Caco-2 (cell line): ENCODE data around the gene GRID1. TPM values are rescaled to one million over a fixed set of nuclear protein-coding genes. Genes with fewer than 3 reads are reported as not detected.

Source experiments
- BruUV-seq: library from RNA; stranded (reverse); fragments of 400-500 nt; replicated peaks from 2 replicates; lab custom pipeline; 2021; lab: Mats Ljungman, UMichigan
- CTCF ChIA-PET: fragments of 300-600 bp; sonication (Branson Sonifier 250); formaldehyde crosslinking; loops from one replicate; lab custom pipeline; 2022; ENCODE audit warnings: antibody characterized with exemption; lab: Charles Lee
- POLR2A ChIA-PET: fragments of 300-600 bp; sonication (Branson Sonifier 250); formaldehyde crosslinking; loops from one replicate; lab custom pipeline; 2022; ENCODE audit warnings: antibody characterized with exemption; lab: Charles Lee
- DNase-seq, 2 experiments: peaks; one replicate each; pipeline versions ENCODE4 v3.0.0 to v3.0.0-alpha.2; 2020 to 2022
- H3K27me3 ChIP-seq: replicated peaks from 2 replicates; pipeline ENCODE4 v1.6.0; 2011; ENCODE audit warnings: low read length; ENCODE audit not compliant: control insufficient read depth, insufficient read depth
- H3K36me3 ChIP-seq: 2 replicates; pipeline ENCODE4 v1.5.1; 2011; ENCODE audit warnings: low read length; ENCODE audit not compliant: control insufficient read depth, insufficient read depth
- H3K4me1 ChIP-seq: fragments of 250-450 bp; sonication (Bioruptor Pico); 2 replicates; pipeline ENCODE4 v1.5.1; 2020; ENCODE audit warnings: mild to moderate bottlenecking
- H3K4me3 ChIP-seq: 2 replicates; pipeline ENCODE4 v1.5.1; 2011; ENCODE audit warnings: low read depth, mild to moderate bottlenecking, control low read depth, low read length
- H3K9me3 ChIP-seq: fragments of 250-450 bp; sonication (Bioruptor Pico); 2 replicates; pipeline ENCODE4 v1.5.1; 2020; ENCODE audit warnings: mild to moderate bottlenecking, moderate library complexity
- H3K27ac Mint-ChIP-seq: one replicate; pipeline ENCODE4 v1.8.0; 2022; ENCODE audit warnings: mixed read lengths; ENCODE audit not compliant: unreplicated experiment
- H3K27me3 Mint-ChIP-seq: one replicate; pipeline ENCODE4 v1.8.0; 2022; ENCODE audit warnings: mixed read lengths; ENCODE audit not compliant: insufficient read depth, unreplicated experiment
- H3K36me3 Mint-ChIP-seq: one replicate; pipeline ENCODE4 v1.8.0; 2022; ENCODE audit warnings: mild to moderate bottlenecking, mixed read lengths; ENCODE audit not compliant: insufficient read depth, unreplicated experiment
- H3K4me1 Mint-ChIP-seq: one replicate; pipeline ENCODE4 v1.8.0; 2022; ENCODE audit warnings: low read depth, mixed read lengths; ENCODE audit not compliant: unreplicated experiment
- H3K4me3 Mint-ChIP-seq: one replicate; pipeline ENCODE4 v1.8.0; 2022; ENCODE audit warnings: mild to moderate bottlenecking, moderate library complexity, mixed read lengths; ENCODE audit not compliant: unreplicated experiment
- H3K9me3 Mint-ChIP-seq: one replicate; pipeline ENCODE4 v1.8.0; 2022; ENCODE audit warnings: mixed read lengths; ENCODE audit not compliant: unreplicated experiment
- CTCF ChIP-seq, 2 experiments: fragments of 200-600 bp in 1 of 2; IDR thresholded peaks; 1 replicate in 1 of 2; 2 replicates in 1 of 2; pipeline versions ENCODE4 v1.5.1 to v1.8.0; 2011 to 2022; ENCODE audit warnings: antibody characterized with exemption in 1 of 2, control low read depth in 1 of 2, inconsistent platforms in 1 of 2, low read depth in 1 of 2, low read length in 1 of 2, mild to moderate bottlenecking in 1 of 2, moderate library complexity in 1 of 2; ENCODE audit not compliant: insufficient read depth in 1 of 2, severe bottlenecking in 1 of 2, unreplicated experiment in 1 of 2
- intact Hi-C: fragments of 100-400 bp; cut with micrococcal nuclease; formaldehyde crosslinking; loops from one replicate; pipeline ENCODE4 v1.10.0; 2022; ENCODE audit not compliant: unreplicated experiment
- total RNA-seq: library from RNA; stranded (reverse); gene quantifications from 2 replicates; pipeline ENCODE4 v1.2.3, GENCODE V29; 2022

Gene GRID1
- total RNA-seq, 1 experiment from 2014 or later = 8.0 TPM

- Mint-ChIP-seq H3K4me1 (no peaks in the 10 kb centered on the region), H3K36me3 (no peaks in the 10 kb centered on the region), H3K27me3 (peaks cover 2% of the 10 kb centered on the region), H3K4me3 (no peak overlapping the region), H3K9me3 (no peaks in the 10 kb centered on the region), H3K27ac (no peak overlapping the region)
- Histone ChIP-seq H3K36me3 (no peaks in the 10 kb centered on the region), H3K4me1 (no peaks in the 10 kb centered on the region), H3K27me3 (0 out of 2 replicates have a peak, but pooled peaks cover 1% of the 10 kb centered on the region), H3K4me3 (no peak overlapping the region), H3K9me3 (peaks cover 5% of the 10 kb centered on the region; the same call in 1 of the 2 replicates)
- no TSS peak for BruUV-seq
- TF ChIP-seq CTCF (IDR thresholded peaks at IDR 0.05; ENCODE audit: insufficient read depth in 1 of 2, low read depth in 1 of 2, low read length in 1 of 2, severe bottlenecking in 1 of 2, unreplicated experiment in 1 of 2) = no peak
- DNase-seq = no peak
- intact Hi-C loops = loop anchor here (5.0 kb wide), 1 partner anchor 72 kb away; no protein-coding TSS in a partner anchor
- CTCF ChIA-PET = interaction anchor here (0.7 kb wide), 1 partner anchor 30 kb away, joined by 3 read pairs; no protein-coding TSS in a partner anchor
- POLR2A ChIA-PET = no interaction called here
Observed at GRCh38 chr10:86260564-86260963, 106.0 kb downstream of the GRID1 start.

GRCh38 chr10:86259901-86260562 is 106.6 kb downstream of the GRID1 start:
- no peak overlapping the region for H3K4me3 Mint-ChIP-seq
- intact Hi-C loops = loop anchor here (5.0 kb wide), 1 partner anchor 72 kb away; no protein-coding TSS in a partner anchor
- ChIA-PET POLR2A (no interaction called here), CTCF (interaction anchor here (0.7 kb wide), 1 partner anchor 31 kb away, joined by 3 read pairs; no protein-coding TSS in a partner anchor)
- H3K27ac Mint-ChIP-seq = no peak overlapping the region
- BruUV-seq = no TSS peak
- no peak overlapping the region for H3K4me3 ChIP-seq
- peaks cover 5% of the 10 kb centered on the region; the same call in 1 of the 2 replicates for H3K9me3 ChIP-seq
- H3K27me3 Mint-ChIP-seq = no peaks in the 10 kb centered on the region
- no peaks in the 10 kb centered on the region for H3K4me1 ChIP-seq
- H3K4me1 Mint-ChIP-seq = no peaks in the 10 kb centered on the region
- no peaks in the 10 kb centered on the region for H3K9me3 Mint-ChIP-seq
- H3K36me3 Mint-ChIP-seq = no peaks in the 10 kb centered on the region
- H3K27me3 ChIP-seq = 0 out of 2 replicates have a peak, but pooled peaks cover 1% of the 10 kb centered on the region
- DNase-seq = no peak
- no peak for TF ChIP-seq CTCF (IDR thresholded peaks at IDR 0.05; ENCODE audit: insufficient read depth in 1 of 2, low read depth in 1 of 2, low read length in 1 of 2, severe bottlenecking in 1 of 2, unreplicated experiment in 1 of 2)
- H3K36me3 ChIP-seq = no peaks in the 10 kb centered on the region

- no peaks in the 10 kb centered on the region for H3K4me1 Mint-ChIP-seq
- no peak for DNase-seq
- intact Hi-C loops = no loop called here
Observed at GRCh38 chr10:86258941-86259340, 107.7 kb downstream of the GRID1 start.

More at GRCh38 chr10:86258941-86259340, 107.7 kb downstream of the GRID1 start:
- no peaks in the 10 kb centered on the region for H3K27me3 Mint-ChIP-seq
- no peaks in the 10 kb centered on the region for H3K36me3 ChIP-seq
- no peaks in the 10 kb centered on the region for H3K9me3 Mint-ChIP-seq
- peaks cover 5% of the 10 kb centered on the region; the same call in 1 of the 2 replicates for H3K9me3 ChIP-seq
- H3K4me1 ChIP-seq = no peaks in the 10 kb centered on the region
- ChIA-PET POLR2A (no interaction called here), CTCF (interaction anchor here (1.1 kb wide), 1 partner anchor 263 kb away, joined by 3 read pairs; no protein-coding TSS in a partner anchor)
- H3K27ac Mint-ChIP-seq = no peak overlapping the region
- H3K4me3 ChIP-seq = no peak overlapping the region
- H3K4me3 Mint-ChIP-seq = no peak overlapping the region
- H3K36me3 Mint-ChIP-seq = no peaks in the 10 kb centered on the region
- H3K27me3 ChIP-seq = 0 out of 2 replicates have a peak, but pooled peaks cover 1% of the 10 kb centered on the region
- no TSS peak for BruUV-seq
- TF ChIP-seq CTCF (IDR thresholded peaks at IDR 0.05; ENCODE audit: insufficient read depth in 1 of 2, low read depth in 1 of 2, low read length in 1 of 2, severe bottlenecking in 1 of 2, unreplicated experiment in 1 of 2) = no peak
